HG02852 (cell line): Measurements from ENCODE around the gene FAM162B.
"Not testable (repeated sequence)": the region's sequence is repeated elsewhere in the genome, so short reads cannot be mapped to it uniquely, and the experiment has no call there.

ENCODE experiments used
- ATAC-seq: cut with Tn5 transposase; IDR thresholded peaks from one replicate; pipeline ENCODE4 v1.9.1; 2021; ENCODE audit warnings: mild to moderate bottlenecking, moderate library complexity; ENCODE audit not compliant: unreplicated experiment

Gene FAM162B

DNA sequence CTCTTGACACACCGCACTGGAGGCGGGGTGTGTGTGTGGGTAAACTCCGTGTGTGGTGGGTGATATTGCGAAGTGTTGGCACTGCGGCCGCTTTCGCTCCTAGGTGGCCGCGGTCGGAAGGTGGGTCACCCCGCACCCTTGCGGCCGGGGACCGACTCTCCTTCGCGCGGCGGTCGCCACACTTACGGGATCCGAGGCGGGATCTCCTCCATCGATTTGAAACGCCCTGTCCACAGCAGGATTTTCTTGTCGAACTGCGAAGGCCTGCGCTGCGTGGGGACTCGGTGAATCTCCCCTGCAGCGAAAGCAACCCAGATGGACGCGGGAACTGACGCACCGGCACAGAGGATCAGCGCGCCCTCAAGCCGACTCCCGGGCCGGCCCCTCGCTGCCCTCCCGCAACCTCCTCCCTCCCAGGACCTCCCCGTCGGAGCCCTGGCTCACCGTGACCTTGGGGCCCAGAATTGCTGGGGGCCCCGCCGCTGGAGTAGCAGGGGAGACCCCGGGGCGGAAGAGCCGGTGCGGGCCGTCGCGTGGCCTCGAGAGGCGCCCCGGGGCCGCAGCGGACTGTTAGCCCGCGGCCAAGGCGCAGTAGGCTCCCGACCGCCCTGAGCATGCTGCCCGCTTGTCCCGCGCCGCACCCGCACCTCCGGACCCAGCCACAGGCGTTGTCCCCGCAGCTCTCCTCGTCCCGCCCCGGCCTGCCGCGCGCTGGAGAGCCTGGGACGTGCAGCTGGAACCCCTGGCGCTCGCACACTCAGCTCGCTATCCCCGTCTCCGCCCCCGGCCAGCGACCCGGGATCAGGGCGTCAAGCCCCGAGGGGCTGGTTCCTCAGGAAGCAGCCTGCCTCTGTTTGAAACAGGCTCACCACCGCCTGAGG is at the start of gene FAM162B:
Gene FAM162B (minus strand): TSS at position 759 of the 881 bp plus-strand sequence. CDS start 143 bp downstream, at position 616.
- ATAC-seq = no peak

DNA sequence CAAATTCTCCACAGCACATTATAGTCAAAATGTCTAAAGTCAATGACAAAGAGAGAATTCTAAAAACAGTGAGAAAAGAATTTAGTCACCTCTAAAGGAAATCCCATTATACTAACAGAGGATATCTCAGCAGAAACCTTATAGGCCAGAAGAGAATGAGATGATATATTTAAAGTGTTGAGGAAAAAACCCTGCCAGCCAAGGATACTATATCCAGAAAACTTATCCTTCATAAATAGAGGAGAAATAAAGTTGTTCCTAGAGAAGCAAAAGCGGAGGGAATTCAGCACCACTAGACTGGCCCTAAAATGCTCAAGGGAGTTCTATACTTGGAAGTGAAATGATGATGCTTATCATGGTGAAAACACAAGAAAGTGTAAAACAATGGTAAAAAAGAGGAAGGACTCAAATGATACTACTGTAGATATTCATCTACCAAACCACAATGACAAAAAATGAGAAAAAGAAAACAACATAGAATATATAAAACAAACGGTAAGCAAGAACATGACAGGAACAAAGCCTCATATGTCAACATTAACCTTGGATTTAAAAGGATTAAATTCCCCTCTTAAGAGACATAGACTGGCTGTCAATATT is 46.6 kb upstream of the FAM162B start:
- ATAC-seq = no peak

DNA sequence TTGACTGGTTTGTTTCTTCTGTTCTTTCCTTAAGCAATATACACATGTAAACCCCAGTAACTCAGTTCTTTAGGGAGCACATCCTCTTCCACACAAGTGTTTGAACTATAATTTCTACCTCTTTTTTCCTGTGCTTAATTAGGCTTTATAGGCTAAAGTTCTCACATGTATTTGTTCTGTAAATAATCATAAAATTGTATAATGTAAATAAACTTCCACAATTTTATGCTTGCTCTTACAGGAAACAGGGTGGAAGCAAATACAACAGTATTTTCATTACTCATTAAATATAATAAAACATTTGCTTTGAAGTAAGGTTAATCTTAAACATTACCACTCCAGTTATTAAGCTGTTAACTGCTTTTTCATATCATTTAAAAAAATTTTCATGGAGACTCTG is 36.5 kb upstream of the FAM162B start:
- no peak for ATAC-seq

DNA sequence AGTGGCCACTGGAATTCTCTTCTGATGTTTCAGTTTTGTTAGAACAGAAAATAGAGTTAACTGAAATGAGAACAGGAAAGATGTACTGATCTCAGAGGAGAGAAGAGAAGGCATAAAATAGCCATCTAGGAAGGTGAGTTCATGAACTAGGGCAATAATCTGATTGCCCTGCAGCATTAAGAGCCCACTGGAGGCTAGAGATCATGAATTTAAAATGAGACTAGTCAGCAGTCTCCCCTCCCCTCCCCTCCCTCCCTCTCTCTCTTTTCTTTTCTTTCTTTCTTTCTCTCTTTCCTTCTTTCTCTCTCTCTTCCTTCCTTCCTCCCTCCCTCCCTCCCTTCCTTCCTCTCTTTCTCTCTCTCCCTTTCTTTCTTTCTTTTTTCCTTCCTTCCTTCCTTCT is 34.4 kb upstream of the FAM162B start:
- no peak for ATAC-seq

DNA sequence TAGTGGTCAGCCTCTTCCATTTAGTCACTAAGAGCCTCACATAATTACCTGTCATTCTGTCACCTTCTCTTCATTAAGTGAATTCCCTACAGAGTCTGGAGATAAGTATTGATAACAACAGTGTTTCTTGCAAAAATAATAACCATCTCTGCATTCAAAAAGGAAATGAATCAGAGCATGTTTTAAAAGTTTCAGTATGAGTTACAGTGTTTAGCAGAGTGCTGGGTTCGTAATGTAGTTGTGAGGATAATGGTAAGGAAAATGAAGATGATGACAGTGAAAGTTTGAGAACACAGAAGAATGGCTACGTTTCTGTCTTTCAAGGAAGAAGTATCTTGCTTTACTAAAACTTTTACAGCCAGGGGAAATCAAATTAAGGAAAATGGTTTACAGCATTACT is 32.1 kb upstream of the FAM162B start:
- no peak for ATAC-seq

DNA sequence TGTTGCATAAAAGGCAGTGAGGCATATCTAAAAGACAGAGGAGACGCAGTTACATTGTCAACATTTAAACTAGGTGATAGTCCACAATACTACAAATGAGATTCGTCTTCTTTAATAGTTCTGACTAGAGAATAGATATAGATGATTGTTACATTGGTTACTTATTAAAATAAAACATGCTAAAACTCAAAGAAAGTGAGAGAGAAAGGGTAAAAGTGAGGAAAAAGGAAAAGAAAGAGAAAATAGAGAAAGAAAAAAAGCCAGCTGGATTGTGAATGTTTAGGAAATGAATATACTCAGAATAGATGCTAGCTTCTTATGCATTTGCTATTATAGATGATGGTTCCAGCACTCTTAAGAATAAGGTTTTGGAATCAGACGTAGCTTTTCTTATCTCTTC is 27.7 kb upstream of the FAM162B start:
- ATAC-seq = no peak

DNA sequence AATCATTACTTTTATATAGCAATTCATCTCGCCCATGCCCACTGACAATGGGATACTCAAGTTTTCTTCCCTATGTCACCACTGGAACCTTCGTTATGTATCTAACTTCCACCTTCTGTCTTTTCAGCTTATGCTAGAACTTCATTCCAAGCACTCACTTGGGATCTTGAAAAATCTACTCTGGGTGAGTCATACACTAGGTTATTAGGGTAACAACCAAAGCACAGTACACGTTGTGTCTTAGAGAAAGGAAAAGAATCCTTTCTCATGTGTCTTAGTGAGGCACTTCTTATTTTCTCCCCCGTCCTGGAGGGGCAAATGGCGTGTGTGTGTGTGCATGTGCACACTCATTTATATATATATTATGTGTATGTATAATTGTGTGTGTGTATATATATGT is 18.3 kb upstream of the FAM162B start:
- ATAC-seq = no peak

DNA sequence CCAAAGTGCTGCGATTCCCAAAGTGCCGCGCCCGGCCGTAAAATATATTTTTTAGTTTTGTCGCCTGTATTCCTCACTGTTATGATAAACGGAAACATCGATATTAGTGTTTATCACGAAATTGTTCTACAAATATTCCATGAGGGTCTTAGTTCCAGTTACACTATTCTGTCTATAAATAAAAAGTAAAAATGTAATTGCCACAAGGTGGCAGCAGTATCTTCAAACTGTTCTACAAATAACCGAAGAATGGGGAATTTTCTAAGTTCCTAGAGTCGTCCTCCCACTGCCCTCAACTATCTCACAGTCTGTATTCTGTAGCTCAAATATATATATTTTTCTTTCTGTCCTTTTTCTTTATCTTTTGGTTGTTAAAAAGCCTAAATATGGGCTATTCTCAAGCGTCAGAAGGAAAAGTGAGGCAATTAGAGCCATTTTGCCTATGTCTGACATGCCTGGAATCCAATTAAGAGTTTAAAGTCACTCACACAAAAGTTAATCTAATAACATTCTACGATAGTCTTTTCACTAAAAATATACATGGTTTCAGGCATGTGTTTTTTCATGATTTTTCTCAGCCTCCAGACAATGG is 14.2 kb upstream of the FAM162B start:
- peak; percentile 69 for ATAC-seq

GRCh38 chr6:116773886-116774285 is 8.4 kb upstream of the FAM162B start:
- no peak for ATAC-seq

DNA sequence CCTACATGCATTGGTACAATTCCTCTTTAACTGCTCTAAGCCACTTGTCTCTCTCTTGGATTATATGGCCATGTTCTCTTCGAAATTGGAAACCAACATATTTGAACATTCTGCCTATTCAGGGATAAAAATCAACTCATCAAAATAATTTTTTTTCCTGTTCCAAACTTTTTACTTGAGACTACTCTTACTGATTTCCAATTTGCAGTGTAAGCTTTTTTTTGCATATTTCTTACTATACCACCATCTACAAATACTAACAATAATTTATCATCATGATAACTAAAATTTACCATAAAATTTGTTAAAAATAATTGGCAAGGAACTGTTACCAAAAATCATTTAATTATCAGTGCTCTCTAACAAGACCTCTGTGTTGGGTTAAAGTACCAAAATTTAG is 6.9 kb upstream of the FAM162B start:
- ATAC-seq = no peak

DNA sequence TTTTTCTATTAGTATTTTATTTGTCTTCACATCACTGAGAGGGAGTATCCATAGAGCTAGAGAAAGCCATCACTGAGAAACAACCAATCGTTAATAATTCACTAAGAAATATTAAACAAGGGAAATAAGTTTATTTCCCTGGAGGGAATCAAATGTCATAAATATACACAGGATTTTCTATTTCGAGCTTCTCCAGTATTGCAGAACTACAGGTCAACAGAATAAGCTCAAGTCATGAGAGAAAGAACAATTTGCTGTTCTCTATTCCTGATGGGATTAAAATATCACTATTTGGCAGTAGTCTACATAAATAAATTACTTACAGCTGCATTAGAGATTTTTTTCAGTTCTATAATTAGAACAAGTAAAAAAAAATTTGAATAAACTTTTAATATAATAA is 2.2 kb upstream of the FAM162B start:
- ATAC-seq = no peak

GRCh38 chr6:116766506-116767176 is 1.1 kb upstream of the FAM162B start:
- no peak for ATAC-seq

DNA sequence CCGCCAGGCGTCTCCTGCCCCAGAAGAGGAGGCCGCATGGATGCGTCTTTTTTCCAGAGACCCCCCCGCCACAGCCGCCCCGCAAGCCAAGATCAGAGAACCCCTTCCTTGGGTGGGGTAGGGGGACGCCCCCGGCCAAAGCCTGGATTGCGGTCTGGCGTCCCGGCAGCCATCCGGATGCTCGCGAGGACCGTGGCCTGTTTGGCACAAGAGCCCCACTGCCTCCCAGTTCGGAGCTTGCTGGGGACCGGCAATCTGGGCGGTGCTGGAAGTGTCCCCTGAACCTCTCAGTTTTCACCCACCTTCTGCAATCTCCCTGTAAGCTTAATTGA is 924 bp downstream of the FAM162B start:
- ATAC-seq = no peak

DNA sequence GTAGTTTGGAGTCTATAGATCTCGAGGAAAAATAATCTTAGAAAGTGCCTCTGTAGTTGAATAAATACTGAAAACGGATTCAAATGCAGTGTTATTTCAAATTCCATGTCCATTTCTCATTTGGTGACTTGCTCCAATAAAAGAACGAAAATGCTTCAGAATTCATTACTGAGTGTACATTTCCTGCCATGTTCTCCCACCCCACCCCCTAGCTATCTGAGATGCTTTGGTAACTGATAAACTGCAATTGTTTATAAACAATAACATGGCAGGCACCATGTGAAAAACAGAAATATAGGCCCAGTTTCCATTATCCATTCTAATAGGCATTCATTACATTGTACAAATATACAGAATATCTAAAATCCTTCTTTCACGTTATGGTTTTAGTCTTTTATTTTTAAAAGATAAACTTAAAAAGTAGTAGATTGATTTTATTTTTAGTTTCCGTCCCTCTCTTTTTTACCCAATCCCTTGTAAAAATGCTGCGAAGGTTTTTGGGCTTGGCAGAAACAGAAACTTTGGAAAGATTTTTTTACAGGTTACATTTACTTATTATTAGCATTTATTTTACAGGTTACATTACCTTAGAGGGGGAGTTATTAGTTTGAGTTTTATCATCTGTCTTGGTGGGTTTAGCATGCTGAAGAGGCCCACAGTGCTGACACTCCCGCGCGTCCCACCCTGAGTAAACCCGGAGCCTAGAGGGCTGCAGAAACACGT is 1.5 kb downstream of the FAM162B start:
- no peak for ATAC-seq

DNA sequence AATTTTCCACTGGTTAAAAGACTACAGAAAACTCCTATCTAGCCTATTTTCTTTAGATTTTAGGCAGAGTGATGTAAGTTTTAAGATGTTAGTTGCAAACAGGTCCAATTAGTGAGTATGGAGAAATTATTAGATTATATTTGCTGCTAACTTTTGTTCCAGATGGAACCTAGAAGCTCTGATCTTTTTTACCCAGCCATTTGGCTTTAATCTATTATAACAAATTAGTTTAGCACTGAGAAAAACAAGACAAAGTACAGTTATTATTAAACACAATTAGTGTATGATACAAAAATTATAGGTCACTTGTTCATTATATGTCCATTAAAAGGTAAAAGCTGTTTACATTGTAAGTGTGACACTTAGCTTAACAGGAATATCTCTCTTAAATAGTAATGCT is 2.5 kb downstream of the FAM162B start:
- ATAC-seq = no peak

- no peak for ATAC-seq
Observed at GRCh38 chr6:116762235-116762634, 3.3 kb downstream of the FAM162B start.

DNA sequence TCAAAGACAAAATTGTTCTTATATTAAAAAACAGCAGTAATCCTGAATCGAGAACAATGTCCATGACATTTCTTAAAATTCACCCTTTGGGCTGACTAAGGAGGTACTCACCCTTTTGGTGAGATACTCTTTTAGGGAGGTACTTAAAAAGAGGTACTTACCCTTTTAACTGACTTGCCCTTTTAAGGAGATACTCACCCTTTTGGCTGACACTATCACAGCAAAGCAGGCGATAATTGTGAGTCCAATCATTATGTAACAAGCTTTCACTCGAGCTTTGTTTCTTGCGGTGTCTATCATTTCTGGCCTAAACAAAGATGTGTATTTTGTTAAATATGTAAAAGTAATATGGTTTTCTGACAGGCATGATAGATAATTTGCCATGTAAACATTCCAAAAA is 3.7 kb downstream of the FAM162B start:
- no peak for ATAC-seq

DNA sequence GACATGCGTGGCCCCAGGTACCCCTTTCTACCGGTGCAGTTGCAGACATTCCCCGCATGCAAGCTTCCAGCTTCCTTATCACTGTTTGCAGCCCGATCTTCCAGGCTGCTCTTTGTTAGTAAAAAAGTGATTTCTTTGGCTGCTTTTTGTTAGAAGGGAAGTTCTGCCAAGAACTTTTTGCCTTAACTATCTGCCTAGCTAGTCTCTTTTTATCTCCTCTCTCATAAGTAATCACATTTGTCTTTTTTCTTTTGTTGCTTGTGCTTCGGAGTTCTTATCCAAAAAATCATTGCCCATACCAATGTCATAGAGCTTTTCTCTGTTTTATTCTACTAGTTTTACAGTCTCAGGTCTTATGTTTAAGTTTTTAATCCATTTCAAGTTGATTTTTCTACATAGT is 20.3 kb downstream of the FAM162B start:
- no peak for ATAC-seq

DNA sequence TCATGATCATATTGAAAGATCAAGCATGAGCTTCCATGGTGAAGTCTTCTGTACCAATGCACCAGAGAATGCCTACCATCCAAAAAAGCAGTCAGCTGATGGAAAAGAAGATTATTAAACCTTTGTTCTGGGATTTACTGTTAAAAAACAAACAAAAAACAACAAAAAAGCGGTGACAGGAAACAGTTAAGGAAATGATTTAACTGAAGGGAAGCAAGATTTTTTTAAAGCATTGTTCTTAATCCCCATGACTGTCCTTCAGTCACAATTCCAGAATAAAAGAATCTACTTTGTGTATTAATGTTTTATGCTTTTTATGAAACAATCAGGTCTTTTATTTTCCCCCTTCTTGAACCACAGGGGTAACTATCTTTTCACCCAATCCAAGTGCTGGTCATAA is 23.9 kb downstream of the FAM162B start:
- ATAC-seq = no peak

DNA sequence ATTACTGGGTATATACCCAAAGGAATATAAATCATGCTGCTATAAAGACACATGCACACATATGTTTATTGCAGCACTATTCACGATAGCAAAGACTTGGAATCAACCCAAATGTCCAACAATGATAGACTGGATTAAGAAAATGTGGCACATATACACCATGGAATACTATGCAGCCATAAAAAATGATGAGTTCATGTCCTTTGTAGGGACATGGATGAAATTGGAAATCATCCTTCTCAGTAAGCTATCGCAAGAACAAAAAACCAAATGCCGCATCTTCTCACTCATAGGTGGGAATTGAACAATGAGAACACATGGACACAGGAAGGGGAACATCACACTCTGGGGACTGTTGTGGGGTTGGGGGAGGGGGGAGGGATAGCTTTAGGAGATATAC is 25.0 kb downstream of the FAM162B start:
- ATAC-seq = not testable (repeated sequence)

GRCh38 chr6:116737004-116737403 is 28.5 kb downstream of the FAM162B start:
- no peak for ATAC-seq
